ENCODE data around the gene APOO.

DNA sequence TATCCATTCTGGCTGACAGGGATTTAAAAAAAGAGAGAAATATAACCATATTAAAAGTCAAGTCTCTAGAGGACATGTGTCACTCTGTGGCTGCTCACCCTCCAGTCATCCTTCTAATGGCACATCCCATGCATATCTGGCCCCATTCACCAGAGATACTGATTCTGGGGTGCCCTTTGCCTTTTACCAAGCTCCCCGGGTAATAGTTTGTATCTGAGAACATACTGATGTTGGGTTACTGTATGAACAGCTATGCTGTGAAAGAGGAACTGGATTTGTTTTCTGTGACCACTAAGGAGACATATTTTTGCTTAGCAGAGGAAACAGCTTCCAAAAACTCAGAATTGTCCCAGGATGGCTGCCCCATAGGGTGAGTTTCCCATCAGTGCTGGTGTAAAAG lies 68.8 kb downstream of the APOO start:
- no peak for TF ChIP-seq SMC3 (conservative IDR thresholded peaks at IDR 0.05; ENCODE audit: poor library complexity)
- TF ChIP-seq, protein P1, sequence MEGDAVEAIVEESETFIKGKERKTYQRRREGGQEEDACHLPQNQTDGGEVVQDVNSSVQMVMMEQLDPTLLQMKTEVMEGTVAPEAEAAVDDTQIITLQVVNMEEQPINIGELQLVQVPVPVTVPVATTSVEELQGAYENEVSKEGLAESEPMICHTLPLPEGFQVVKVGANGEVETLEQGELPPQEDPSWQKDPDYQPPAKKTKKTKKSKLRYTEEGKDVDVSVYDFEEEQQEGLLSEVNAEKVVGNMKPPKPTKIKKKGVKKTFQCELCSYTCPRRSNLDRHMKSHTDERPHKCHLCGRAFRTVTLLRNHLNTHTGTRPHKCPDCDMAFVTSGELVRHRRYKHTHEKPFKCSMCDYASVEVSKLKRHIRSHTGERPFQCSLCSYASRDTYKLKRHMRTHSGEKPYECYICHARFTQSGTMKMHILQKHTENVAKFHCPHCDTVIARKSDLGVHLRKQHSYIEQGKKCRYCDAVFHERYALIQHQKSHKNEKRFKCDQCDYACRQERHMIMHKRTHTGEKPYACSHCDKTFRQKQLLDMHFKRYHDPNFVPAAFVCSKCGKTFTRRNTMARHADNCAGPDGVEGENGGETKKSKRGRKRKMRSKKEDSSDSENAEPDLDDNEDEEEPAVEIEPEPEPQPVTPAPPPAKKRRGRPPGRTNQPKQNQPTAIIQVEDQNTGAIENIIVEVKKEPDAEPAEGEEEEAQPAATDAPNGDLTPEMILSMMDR (IDR thresholded peaks at IDR 0.05; ENCODE audit: poor library complexity, severe bottlenecking) = no peak

Data from neural cell (in vitro differentiated cells).